OCI-LY7 (cell line): ENCODE measurements around the gene ATP6V0D1. TPM values are rescaled to one million over a fixed set of nuclear protein-coding genes. Genes with fewer than 3 reads are reported as not detected.
A peak's percentile ranks its signal among the peaks of the same experiment; 100 is the strongest.

Experiments used
- Bru-seq: library from RNA; stranded (reverse); fragments of 400-500 nt; gene quantifications from one replicate; lab custom pipeline; 2021; lab: Mats Ljungman, UMichigan
- BruChase-seq, 2 experiments: library from RNA; stranded (reverse); fragments of 400-500 nt; gene quantifications; one replicate each; lab custom pipeline; 2021; lab: Mats Ljungman, UMichigan
- BruUV-seq: library from RNA; stranded (reverse); fragments of 400-500 nt; replicated peaks from 2 replicates; lab custom pipeline; 2021; lab: Mats Ljungman, UMichigan
- CTCF ChIA-PET: fragments of 300-600 bp; sonication (Branson Sonifier 250); formaldehyde crosslinking; loops from one replicate; lab custom pipeline; 2022; ENCODE audit warnings: antibody characterized with exemption; ENCODE audit not compliant: unreplicated experiment; lab: Charles Lee
- POLR2A ChIA-PET: fragments of 300-600 bp; sonication (Branson Sonifier 250); formaldehyde crosslinking; loops from one replicate; lab custom pipeline; 2022; ENCODE audit warnings: antibody characterized with exemption; lab: Charles Lee
- DNase-seq: peaks from one replicate; pipeline ENCODE4 v3.0.0-alpha.2; 2015; ENCODE audit warnings: low spot score
- H2AFZ ChIP-seq: fragments of 200-600 bp; sonication (generic), shearing (Covaris generic); 2 replicates; pipeline ENCODE4 v1.6.1; 2014; ENCODE audit warnings: mild to moderate bottlenecking, antibody characterized with exemption, low read length, moderate library complexity
- H3K27ac ChIP-seq: fragments of 200-600 bp; sonication (generic); 2 replicates; pipeline ENCODE4 v1.5.1; 2014; ENCODE audit warnings: mixed run types, low read depth, mild to moderate bottlenecking, moderate library complexity, low read length, inconsistent platforms; ENCODE audit not compliant: poor library complexity, severe bottlenecking
- H3K36me3 ChIP-seq: fragments of 200-600 bp; sonication (generic); 2 replicates; pipeline ENCODE4 v1.6.1; 2014; ENCODE audit warnings: mild to moderate bottlenecking, antibody characterized with exemption, low read length, moderate library complexity, mixed read lengths; ENCODE audit not compliant: insufficient read depth
- H3K4me1 ChIP-seq: fragments of 200-600 bp; sonication (generic); 2 replicates; pipeline ENCODE4 v1.5.1; 2014; ENCODE audit warnings: mild to moderate bottlenecking, low read length; ENCODE audit not compliant: insufficient read depth, poor library complexity, severe bottlenecking
- H3K4me2 ChIP-seq: fragments of 200-600 bp; sonication (generic); 2 replicates; pipeline ENCODE4 v1.6.1; 2014; ENCODE audit warnings: mild to moderate bottlenecking, low read length
- H3K4me3 ChIP-seq: fragments of 200-600 bp; sonication (generic); 2 replicates; pipeline ENCODE4 v1.5.1; 2014; ENCODE audit warnings: mild to moderate bottlenecking, low read depth, low read length; ENCODE audit not compliant: poor library complexity, severe bottlenecking
- H3K79me2 ChIP-seq: fragments of 200-600 bp; sonication (generic); 2 replicates; pipeline ENCODE4 v1.6.1; 2016; ENCODE audit warnings: low read depth, mild to moderate bottlenecking, low read length, moderate library complexity, mixed read lengths; ENCODE audit not compliant: insufficient read depth
- H3K9me2 ChIP-seq: fragments of 200-600 bp; sonication (generic); 2 replicates; pipeline ENCODE4 v1.6.1; 2016; ENCODE audit warnings: mild to moderate bottlenecking, low read length, mixed read lengths; ENCODE audit not compliant: insufficient read depth
- H3K9me3 ChIP-seq: fragments of 200-600 bp; sonication (generic); 2 replicates; pipeline ENCODE4 v1.6.1; 2014; ENCODE audit warnings: mild to moderate bottlenecking, mixed run types, low read length, mixed read lengths
- H4K20me1 ChIP-seq: fragments of 200-600 bp; sonication (generic); 2 replicates; pipeline ENCODE4 v1.6.1; 2014; ENCODE audit warnings: mild to moderate bottlenecking, antibody characterized with exemption, low read length, moderate library complexity, mixed read lengths; ENCODE audit not compliant: insufficient read depth
- CTCF ChIP-seq: fragments of 200-600 bp; sonication (generic); conservative IDR thresholded peaks from 2 replicates; pipeline ENCODE4 v1.5.1; 2014; ENCODE audit warnings: mild to moderate bottlenecking, antibody characterized with exemption, low read length, moderate library complexity, mixed read lengths
- EZH2phosphoT487 ChIP-seq: fragments of 200-600 bp; sonication (generic); IDR thresholded peaks from 2 replicates; pipeline ENCODE4 v1.6.1; 2018; ENCODE audit warnings: low read depth, borderline replicate concordance, mild to moderate bottlenecking, mixed run types, antibody characterized with exemption, low read length, moderate library complexity, mixed read lengths
- intact Hi-C: fragments of 100-400 bp; cut with micrococcal nuclease; formaldehyde crosslinking; loops from one replicate; pipeline ENCODE4 v1.10.0; 2022; ENCODE audit not compliant: unreplicated experiment
- long read RNA-seq: library from polyadenylated mRNA; stranded (forward); transcript quantifications from one replicate; pipeline ENCODE4 v2.0.0, GENCODE V29; 2022
- total RNA-seq, 2 experiments: library from RNA; depleted of rRNA in 1 of 2; stranded (reverse); fragments of >200 nt in 1 of 2; shearing (Covaris generic) in 1 of 2; gene quantifications; 2 replicates each; pipeline ENCODE4 v1.2.3, GENCODE V29; 2014 to 2022

Gene ATP6V0D1
- total RNA-seq (2014; rRNA removed; shearing (Covaris generic)), result 13.5 and 24.4 TPM in 2 replicates
- 34.0 and 38.0 TPM in 2 replicates for total RNA-seq (2022)
- Bru-seq, nascent RNA, result percentile 61 among the genes with signal in this experiment
- BruChase-seq, experiment 1, labeled RNA remaining after a 6-hour chase, result percentile 71 among the genes with signal in this experiment
- BruChase-seq, experiment 2, labeled RNA remaining after a 2-hour chase, result percentile 69 among the genes with signal in this experiment
- long read RNA-seq, transcript ATP6V0D1-201 (8 exons, 1,716 nt), result major isoform, 92 of 110 reads
- long read RNA-seq, partial matches to known transcripts, result 1 of 110 reads
- long read RNA-seq, other reads (novel, unspliced or antisense), result 15 of 110 reads

- no TSS peak for BruUV-seq
- peaks cover 39% of the 10 kb centered on the region for H3K4me1 ChIP-seq
Measured at GRCh38 chr16:67480833-67481560, at the start of gene ATP6V0D1. TSS of gene ATP6V0D1 (minus strand) at chr16:67481157. CDS start at chr16:67481086, 71 bp downstream.

DNA sequence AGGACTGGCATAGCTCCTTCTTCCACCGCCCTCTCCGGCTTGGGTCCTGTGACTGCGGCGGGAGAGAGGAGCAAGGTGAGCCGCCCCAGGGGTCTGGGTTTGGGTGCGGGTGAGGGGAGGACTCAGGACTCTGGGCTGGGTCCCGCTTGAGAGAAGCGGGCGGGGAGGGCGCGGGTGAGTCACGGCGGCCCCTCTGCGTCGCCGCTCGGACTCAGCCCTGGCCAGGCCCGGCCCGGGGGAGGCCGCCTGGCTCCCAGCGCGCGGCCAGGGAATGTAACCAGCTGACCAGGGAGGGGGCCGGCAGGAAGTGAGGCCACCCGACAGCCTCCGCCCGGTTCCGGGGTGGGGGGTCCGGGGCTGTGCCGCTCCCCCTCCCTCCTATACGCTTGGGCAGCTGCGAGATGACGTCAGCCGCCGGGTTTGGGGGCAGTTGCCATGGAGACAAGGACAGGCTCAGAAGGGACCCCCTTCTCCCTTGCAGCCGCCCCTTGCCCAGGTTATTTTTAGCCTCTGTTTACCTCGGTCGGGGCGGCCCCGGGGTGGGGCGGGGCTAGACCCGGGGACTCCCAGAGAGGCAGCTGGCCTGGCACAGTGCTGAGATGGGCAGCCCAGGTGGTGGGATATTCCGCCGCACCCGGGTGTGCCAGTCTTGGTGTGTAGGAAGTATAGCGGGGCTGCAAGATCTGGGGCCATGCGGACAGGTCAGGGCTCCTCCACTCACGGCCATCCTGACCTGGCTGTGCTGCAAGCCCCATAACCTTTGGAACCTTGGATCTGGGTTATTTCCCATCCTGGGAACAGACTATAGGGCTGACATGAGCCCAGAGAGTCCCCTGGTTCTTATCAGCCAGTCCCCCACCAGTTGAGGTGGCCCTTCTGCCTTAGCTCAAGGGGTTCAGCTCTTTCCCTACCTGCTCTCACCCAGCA, 49.3 kb upstream of the ATP6V0D1 start:
- Histone ChIP-seq H4K20me1 (no peaks in the 10 kb centered on the region), H3K27ac (no peak overlapping the region), H3K79me2 (no peaks in the 10 kb centered on the region), H2AFZ (no peak overlapping the region), H3K4me2 (peak overlapping the region; percentile 61), H3K9me2 (no peaks in the 10 kb centered on the region), H3K4me1 (peaks cover 50% of the 10 kb centered on the region), H3K9me3 (no peaks in the 10 kb centered on the region), H3K4me3 (peak overlapping the region; percentile 36), H3K36me3 (no peaks in the 10 kb centered on the region)
- no TSS peak for BruUV-seq
- POLR2A ChIA-PET, result interaction anchor here (0.5 kb wide), 1 partner anchor 35 kb away, joined by 3 read pairs; no protein-coding TSS in a partner anchor
- CTCF ChIA-PET, result interaction anchor here (1.0 to 1.1 kb wide), 2 partner anchors 12 to 115 kb away, joined by 3 to 4 read pairs; partner anchors contain the start of gene CARMIL2
- TF ChIP-seq EZH2phosphoT487 (no peak), CTCF (no peak)
- peak; percentile 34 for DNase-seq
- intact Hi-C loops, result no loop called here

More at GRCh38 chr16:67480833-67481560, at the start of gene ATP6V0D1:
- Histone ChIP-seq H3K9me2 (no peaks in the 10 kb centered on the region), H3K79me2 (peaks cover 55% of the 10 kb centered on the region), H3K36me3 (peaks cover 13% of the 10 kb centered on the region), H3K4me3 (peak within 1 kb of the TSS; percentile 88), H2AFZ (peak within 1 kb of the TSS; percentile 60; the same call in 1 of the 2 replicates), H4K20me1 (no peaks in the 10 kb centered on the region), H3K27ac (peak within 1 kb of the TSS; percentile 72), H3K4me2 (peak within 1 kb of the TSS; percentile 95), H3K9me3 (no peaks in the 10 kb centered on the region)
- ChIA-PET CTCF (interaction anchor here (1.1 to 2.1 kb wide), 4 partner anchors 9 to 40 kb away, joined by 4 to 9 read pairs (median 7); no protein-coding TSS in a partner anchor), POLR2A (interaction anchor here (0.8 to 3.7 kb wide), 9 partner anchors 8 to 233 kb away, joined by 3 to 23 read pairs (median 6); partner anchors contain the start of gene SLC9A5)
- intact Hi-C loops, result loop anchor here (1.0 to 2.0 kb wide), 4 partner anchors 8 to 180 kb away; partner anchors contain the start of genes ACD and PARD6A
- peak; percentile 88 for TF ChIP-seq CTCF
- no peak for TF ChIP-seq EZH2phosphoT487
- DNase-seq, result peak; percentile 99
